HEK293T (cell line): Measurements from ENCODE around the gene PEX26.
"Not testable (repeated sequence)": the region's sequence is repeated elsewhere in the genome, so short reads cannot be mapped to it uniquely, and the experiment has no call there.

Experiments used
- CTCF ChIA-PET: fragments of 350-600 bp; formaldehyde crosslinking; extraction: SDS; loops from one replicate; lab custom pipeline; 2021; ENCODE audit warnings: antibody characterized with exemption, inconsistent platforms; lab: Yijun Ruan, JAX
- POLR2A ChIA-PET: fragments of 350-600 bp; formaldehyde crosslinking; extraction: SDS; loops from one replicate; lab custom pipeline; 2020; ENCODE audit warnings: antibody characterized with exemption, inconsistent platforms; lab: Yijun Ruan, JAX
- DNase-seq: peaks from one replicate; pipeline ENCODE4 v3.0.0; 2012; ENCODE audit warnings: mixed read lengths; ENCODE audit errors: extremely low spot score
- ARNT ChIP-seq: fragments of 450-650 bp; IDR thresholded peaks from 2 replicates; pipeline ENCODE4 v1.6.1; 2017; ENCODE audit warnings: mild to moderate bottlenecking
- BHLHE40 ChIP-seq: fragments of 450-650 bp; IDR thresholded peaks from 2 replicates; pipeline ENCODE4 v1.6.1; 2016; ENCODE audit warnings: mild to moderate bottlenecking, moderate library complexity, borderline replicate concordance
- CTBP1 ChIP-seq: fragments of 450-650 bp; IDR thresholded peaks from 2 replicates; pipeline ENCODE4 v1.6.1; 2016; ENCODE audit warnings: borderline replicate concordance
- ELF4 ChIP-seq: fragments of 450-650 bp; IDR thresholded peaks from 2 replicates; pipeline ENCODE4 v1.6.1; 2017; ENCODE audit warnings: antibody characterized with exemption
- FOXA1 ChIP-seq: fragments of 450-650 bp; IDR thresholded peaks from 2 replicates; pipeline ENCODE4 v1.6.1; 2016; ENCODE audit warnings: mild to moderate bottlenecking
- FOXK2 ChIP-seq: fragments of 450-650 bp; IDR thresholded peaks from 2 replicates; pipeline ENCODE4 v1.6.1; 2016; ENCODE audit warnings: mild to moderate bottlenecking
- FOXM1 ChIP-seq: fragments of 450-650 bp; IDR thresholded peaks from 2 replicates; pipeline ENCODE4 v1.6.1; 2017; ENCODE audit warnings: mild to moderate bottlenecking, borderline replicate concordance
- HDGF ChIP-seq: fragments of 450-650 bp; IDR thresholded peaks from 2 replicates; pipeline ENCODE4 v1.6.1; 2017; ENCODE audit warnings: antibody characterized with exemption, borderline replicate concordance
- L3MBTL2 ChIP-seq: fragments of 450-650 bp; conservative IDR thresholded peaks from 2 replicates; pipeline ENCODE4 v1.6.1; 2016; ENCODE audit warnings: mild to moderate bottlenecking
- LEF1 ChIP-seq: fragments of 450-650 bp; IDR thresholded peaks from 2 replicates; pipeline ENCODE4 v1.6.1; 2017; ENCODE audit warnings: mild to moderate bottlenecking, borderline replicate concordance
- NFRKB ChIP-seq: fragments of 450-650 bp; IDR thresholded peaks from 2 replicates; pipeline ENCODE4 v1.6.1; 2016; ENCODE audit warnings: mild to moderate bottlenecking, moderate library complexity
- SP1 ChIP-seq: fragments of 450-650 bp; IDR thresholded peaks from 2 replicates; pipeline ENCODE4 v1.6.1; 2017
- SUZ12 ChIP-seq: fragments of 450-650 bp; IDR thresholded peaks from 2 replicates; pipeline ENCODE4 v1.6.1; 2016; ENCODE audit warnings: mild to moderate bottlenecking
- TARDBP ChIP-seq: fragments of 450-650 bp; IDR thresholded peaks from 2 replicates; pipeline ENCODE4 v1.6.1; 2016
- ZNF384 ChIP-seq: fragments of 450-650 bp; IDR thresholded peaks from 2 replicates; pipeline ENCODE4 v1.6.1; 2016
- TF ChIP-seq, protein P1 (sequence below): fragments of 450-650 bp; IDR thresholded peaks from 2 replicates; pipeline ENCODE4 v1.6.1; 2016

The PEX26 gene

DNA sequence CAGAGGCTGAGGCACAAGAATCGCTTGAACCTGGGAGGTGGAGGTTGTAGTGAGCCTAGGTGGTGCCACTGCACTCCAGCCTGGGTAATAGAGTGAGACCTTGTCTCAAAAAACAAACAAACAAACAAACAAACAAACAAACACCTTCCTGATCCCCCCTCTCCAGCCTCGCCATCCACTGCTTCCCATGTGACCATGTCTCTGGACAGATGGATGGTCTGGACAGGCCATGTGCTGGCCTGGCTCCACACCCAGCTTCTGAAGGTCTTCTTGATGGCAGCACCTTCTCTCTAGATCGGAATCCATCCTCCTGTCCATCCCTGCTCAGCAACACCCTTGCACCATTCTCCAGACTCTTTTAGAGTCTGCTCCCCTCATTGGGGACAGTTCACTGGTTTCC is 10.7 kb upstream of the PEX26 start:
- no peak for DNase-seq
- POLR2A ChIA-PET: no interaction called here
- CTCF ChIA-PET: no interaction called here
- TF ChIP-seq HDGF (no peak), TARDBP (no peak), LEF1 (no peak), NFRKB (no peak), BHLHE40 (no peak), ELF4 (no peak), ARNT (no peak), ZNF384 (no peak), L3MBTL2 (no peak), SP1 (no peak), FOXA1 (no peak), CTBP1 (no peak), FOXK2 (no peak), FOXM1 (no peak), SUZ12 (no peak)
- TF ChIP-seq, protein P1, sequence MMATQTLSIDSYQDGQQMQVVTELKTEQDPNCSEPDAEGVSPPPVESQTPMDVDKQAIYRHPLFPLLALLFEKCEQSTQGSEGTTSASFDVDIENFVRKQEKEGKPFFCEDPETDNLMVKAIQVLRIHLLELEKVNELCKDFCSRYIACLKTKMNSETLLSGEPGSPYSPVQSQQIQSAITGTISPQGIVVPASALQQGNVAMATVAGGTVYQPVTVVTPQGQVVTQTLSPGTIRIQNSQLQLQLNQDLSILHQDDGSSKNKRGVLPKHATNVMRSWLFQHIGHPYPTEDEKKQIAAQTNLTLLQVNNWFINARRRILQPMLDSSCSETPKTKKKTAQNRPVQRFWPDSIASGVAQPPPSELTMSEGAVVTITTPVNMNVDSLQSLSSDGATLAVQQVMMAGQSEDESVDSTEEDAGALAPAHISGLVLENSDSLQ: no peak

DNA sequence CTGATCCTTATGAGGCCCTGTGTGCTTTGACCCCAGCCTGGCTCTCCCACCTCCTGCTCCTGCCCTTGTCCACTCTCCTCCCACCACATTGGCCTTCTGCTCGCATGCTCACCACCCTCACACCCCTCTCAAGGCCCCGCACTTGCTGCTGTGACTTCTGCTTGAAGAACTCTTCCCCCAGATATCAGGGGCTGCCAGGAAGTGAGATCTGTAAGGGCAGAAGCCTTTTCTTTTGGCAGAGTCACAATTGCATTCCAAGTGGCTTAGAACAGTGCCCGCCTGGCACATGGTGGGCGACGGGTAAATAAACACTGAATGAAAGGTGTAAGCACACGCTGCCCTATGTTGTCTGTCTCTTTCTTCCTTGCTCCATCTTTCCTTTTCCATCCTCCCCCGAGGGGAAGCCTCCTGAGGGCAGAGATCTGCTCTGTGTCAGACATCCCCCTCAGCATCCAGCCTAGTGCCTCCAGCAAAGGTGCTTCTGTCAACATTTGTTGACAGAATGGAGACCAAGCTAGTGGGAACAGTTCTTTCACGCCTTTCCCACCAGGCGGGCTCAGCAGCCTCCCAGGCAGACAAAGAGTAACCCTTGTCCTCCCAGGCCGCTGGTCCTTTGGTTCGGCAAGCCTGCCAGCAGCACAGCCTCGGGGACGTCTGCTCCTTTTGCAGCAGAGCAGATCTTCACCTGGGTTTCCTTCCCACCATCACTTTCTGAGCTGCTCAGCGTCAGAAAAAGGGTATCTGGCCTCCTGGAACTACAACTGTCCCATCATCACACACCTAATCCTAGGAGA is 10.0 kb upstream of the PEX26 start:
- POLR2A ChIA-PET: no interaction called here
- TF ChIP-seq SUZ12 (no peak), CTBP1 (no peak), LEF1 (no peak), TARDBP (no peak), HDGF (no peak), ELF4 (no peak), ARNT (no peak), FOXA1 (no peak), NFRKB (no peak), L3MBTL2 (no peak), FOXK2 (no peak)
- TF ChIP-seq, protein P1: no peak
- DNase-seq: no peak
- CTCF ChIA-PET: no interaction called here

DNA sequence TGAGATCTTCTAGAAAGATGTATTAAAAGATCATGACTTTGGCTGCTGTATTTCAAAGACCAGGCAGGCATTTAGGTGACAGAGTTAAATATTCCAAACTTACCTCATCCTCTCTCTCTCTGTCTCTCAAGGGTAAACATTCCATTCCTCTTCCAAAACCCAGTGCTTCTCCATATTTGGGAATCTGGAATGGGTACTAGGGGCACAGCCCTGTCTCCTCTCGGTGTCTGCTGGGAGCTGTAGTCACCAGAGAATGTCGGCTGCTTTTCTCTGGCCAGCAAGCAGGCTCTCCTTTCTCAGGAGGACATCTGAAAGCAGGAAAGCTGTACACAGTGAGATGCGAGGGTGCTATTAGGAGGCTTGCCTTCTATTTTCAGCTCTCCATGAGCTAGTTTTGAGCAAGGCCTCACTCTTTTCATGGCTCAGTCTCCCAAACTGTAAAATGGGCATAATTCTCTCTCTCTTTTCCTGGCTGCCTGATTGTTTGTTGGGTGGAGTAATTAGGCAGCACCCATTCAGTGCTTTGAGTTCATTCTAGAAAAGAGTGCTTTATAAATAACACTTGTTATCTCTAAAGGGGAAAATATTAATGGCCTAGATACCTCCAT is 9.3 kb upstream of the PEX26 start:
- ChIA-PET CTCF (no interaction called here), POLR2A (no interaction called here)

DNA sequence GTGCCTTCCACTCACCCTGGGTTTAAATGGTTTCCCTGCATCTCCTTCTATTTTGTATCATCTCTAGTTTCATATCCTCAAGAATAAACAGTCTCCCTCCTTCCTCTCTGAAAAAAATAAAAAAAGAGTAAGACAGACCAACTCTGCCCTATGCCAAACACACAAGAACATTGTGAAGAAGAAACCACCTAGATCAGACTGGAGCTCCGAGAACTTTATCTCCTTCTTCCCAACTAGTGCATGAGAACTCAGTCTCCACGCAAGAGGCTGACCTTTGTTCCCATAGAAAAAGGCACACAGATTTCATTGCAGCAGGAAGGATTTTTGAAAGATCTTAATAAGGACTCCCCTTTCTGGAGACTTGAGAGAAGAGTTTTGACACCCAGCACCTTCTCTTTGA is 8.7 kb upstream of the PEX26 start:
- TF ChIP-seq NFRKB (no peak), ELF4 (no peak), FOXA1 (no peak), LEF1 (no peak), CTBP1 (no peak)
- CTCF ChIA-PET: no interaction called here
- POLR2A ChIA-PET: no interaction called here
- DNase-seq: no peak

More for the DNA sequence above, 9.3 kb upstream of the PEX26 start:
- DNase-seq: no peak
- no peak for TF ChIP-seq CTBP1
- no peak for TF ChIP-seq ELF4
- no peak for TF ChIP-seq NFRKB

DNA sequence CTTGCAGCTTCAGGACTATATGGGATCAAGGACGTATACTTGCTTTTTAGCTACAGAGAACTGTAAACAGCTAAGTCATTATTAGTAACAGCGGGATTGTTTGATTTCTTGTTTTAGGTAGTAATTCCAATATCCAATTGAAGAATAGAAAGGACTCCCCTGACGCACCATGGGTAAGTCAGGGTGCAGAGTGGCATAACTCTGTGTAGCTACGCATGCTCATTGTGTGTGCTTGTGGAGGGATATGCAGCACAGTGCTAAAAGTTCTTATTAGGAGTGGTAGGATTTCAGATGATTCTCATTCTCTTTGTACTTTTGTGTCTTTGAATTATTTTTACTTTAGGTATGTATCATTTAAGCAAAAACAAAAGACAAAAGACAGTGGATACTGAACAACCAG is 7.7 kb upstream of the PEX26 start:
- no peak for DNase-seq
- POLR2A ChIA-PET: no interaction called here
- TF ChIP-seq FOXM1: no peak
- no peak for TF ChIP-seq CTBP1
- CTCF ChIA-PET: no interaction called here

DNA sequence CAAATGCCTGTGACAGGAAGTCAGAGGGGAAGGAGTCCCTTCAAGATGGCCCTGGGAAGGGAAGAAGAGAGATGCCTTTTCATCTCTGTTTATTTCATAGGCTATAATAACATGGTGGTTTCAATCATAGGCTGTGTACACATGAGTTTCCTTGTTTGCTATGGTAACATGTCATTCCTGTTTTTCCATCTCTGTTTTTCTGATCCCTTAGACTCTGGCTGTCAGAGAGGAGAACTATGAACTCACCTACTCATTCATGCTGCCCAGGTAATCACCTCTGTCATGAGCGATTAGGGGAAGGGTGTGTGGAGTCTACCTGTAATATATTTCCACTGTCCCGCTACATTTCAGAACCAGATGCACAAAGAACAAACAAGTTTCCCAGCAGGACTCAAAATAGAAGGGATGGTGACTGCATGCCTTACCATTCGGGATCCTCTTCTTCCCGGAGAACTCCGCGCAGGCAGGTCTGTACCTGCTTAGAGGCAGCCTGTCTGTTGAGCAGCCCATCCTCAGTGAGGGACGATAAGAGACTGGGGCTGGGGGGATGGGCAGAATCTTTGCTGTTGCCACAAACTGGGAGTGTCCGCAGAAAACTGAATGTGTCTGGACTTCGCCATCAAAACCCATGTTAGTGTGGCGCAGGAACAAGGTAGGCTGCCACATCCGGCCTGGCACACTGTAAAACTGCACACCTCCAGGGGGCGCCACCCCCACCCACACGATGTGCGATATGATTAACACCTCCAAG is 7.1 kb upstream of the PEX26 start:
- TF ChIP-seq SP1 (no peak), BHLHE40 (no peak), L3MBTL2 (no peak), HDGF (no peak)
- no peak for DNase-seq
- ChIA-PET POLR2A (no interaction called here), CTCF (interaction anchor here (0.7 kb wide), 1 partner anchor 70 kb away, joined by 3 read pairs; no protein-coding TSS in a partner anchor)

DNA sequence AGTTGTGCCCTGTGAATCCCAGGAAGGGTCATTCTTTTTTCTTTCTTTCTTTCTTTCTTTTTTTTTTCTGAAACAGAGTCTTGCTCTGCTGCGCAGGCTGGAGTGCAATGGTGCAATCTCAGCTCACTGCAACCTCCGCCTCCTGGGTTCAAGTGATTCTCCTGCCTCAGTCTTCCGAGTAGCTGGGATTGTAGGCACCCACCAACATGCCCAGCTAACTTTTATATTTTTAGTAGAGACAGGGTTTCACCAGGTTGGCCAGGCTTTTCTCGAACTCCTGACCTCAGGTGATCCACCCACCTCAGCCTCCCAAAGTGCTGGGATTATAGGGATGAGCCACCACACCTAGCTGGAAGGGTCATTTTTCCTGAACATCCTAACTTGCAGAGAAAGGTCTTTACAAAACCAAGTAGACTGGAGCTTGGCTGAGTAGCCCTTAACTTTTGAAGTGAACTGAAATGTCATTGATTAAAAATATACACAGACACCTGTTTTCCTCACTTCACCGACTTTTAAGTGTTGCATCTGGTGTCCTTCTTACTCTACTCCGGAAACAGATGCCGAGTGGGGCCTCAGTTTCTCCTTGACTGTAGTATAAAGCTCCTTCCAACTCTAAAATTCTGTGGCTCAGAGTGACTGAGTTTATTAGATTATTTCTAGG is 6.4 kb upstream of the PEX26 start:
- ChIA-PET CTCF (interaction anchor here (0.6 to 1.0 kb wide), 3 partner anchors 43 to 241 kb away, joined by 3 read pairs; no protein-coding TSS in a partner anchor), POLR2A (interaction anchor here (1.1 kb wide), 1 partner anchor 14 kb away, joined by 4 read pairs; no protein-coding TSS in a partner anchor)
- DNase-seq: not testable (repeated sequence)
